Measurements from ENCODE around the gene IL1RAPL2.

IL1RAPL2 gene

DNA sequence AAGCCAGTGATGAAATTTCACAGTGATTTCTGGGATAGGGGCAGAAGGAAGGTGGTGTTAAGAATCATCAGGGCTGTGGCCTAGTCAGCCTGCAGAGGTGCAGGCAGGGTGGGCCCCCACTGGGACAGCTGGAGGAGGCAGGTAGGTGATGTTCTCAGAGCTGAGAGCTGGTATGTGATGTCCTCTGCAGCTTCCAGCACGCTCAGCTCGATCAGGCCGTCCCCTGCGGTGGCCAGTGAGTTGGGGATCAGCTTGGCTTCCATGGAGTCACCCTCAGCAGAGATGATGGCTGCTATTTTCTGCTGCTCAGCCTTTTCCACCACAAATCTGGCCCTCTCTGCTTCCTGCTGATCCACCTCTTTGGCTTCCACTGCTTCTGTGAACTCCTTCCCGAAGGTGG, 81.1 kb downstream of the IL1RAPL2 start:
- H3K9ac ChIP-seq (ENCODE audit: insufficient read length, low read depth): no peak overlapping the region

DNA sequence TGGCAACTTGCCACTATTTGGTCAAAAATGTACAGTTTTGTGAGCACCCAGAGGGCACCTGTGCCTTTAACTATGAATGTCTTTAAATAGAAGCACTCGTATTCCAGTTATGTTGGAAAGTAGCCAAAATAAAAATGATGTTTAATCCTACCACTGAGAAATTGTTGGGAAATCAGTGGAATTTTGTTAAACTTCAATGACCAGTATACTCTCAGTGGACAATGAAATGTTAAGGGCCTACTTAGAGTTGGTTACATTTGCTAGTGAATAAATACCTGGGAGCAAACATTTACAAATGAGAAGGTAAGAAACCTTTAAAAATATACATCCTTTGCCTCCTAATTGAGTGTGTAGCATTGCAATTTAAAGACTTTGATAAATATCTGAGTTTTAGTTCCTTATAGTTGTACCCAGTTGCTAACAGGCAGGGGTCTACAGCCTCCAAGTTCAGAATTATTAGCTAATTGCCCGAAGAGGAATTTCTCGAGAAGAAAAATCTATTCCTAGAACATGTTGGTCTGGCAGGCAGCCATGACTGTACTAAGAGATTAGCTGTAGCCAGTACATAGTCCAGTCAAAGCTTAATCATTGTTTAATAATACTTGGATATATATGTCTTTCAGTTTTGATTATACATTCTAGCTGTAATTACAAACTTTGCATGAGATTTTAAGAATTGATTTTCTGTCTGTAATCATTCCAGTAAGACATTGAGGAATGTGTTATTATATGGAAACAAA, 93.2 kb downstream of the IL1RAPL2 start:
- no peaks in the 10 kb centered on the region for H3K4me1 ChIP-seq (ENCODE audit: insufficient read depth, insufficient read length)
- H3K27me3 ChIP-seq (ENCODE audit: insufficient read depth, insufficient read length): no peaks in the 10 kb centered on the region
- H3K9me3 ChIP-seq (ENCODE audit: insufficient read depth, low read length): no peaks in the 10 kb centered on the region
- H3K36me3 ChIP-seq (ENCODE audit: insufficient read depth, insufficient read length, low read length): no peaks in the 10 kb centered on the region
- H3K9ac ChIP-seq (ENCODE audit: insufficient read length, low read depth): no peak overlapping the region
- DNase-seq (ENCODE audit: low read depth, low spot score): no peak
- TF ChIP-seq ZNF274 (IDR thresholded peaks at IDR 0.05; ENCODE audit: low read depth, low read length) (no peak), SUZ12 (IDR thresholded peaks at IDR 0.05; ENCODE audit: extremely low read depth, insufficient read depth, insufficient read length) (no peak)
- H3K4me3 ChIP-seq (ENCODE audit: insufficient read length, low read depth): no peak overlapping the region

More for the DNA sequence above, 81.1 kb downstream of the IL1RAPL2 start:
- no peaks in the 10 kb centered on the region for H3K36me3 ChIP-seq (ENCODE audit: insufficient read depth, insufficient read length, low read length)
- no peaks in the 10 kb centered on the region for H3K9me3 ChIP-seq (ENCODE audit: insufficient read depth, low read length)
- no peaks in the 10 kb centered on the region for H3K27me3 ChIP-seq (ENCODE audit: insufficient read depth, insufficient read length)
- TF ChIP-seq ZNF274 (IDR thresholded peaks at IDR 0.05; ENCODE audit: low read depth, low read length) (no peak), SUZ12 (IDR thresholded peaks at IDR 0.05; ENCODE audit: extremely low read depth, insufficient read depth, insufficient read length) (no peak), YY1 (IDR thresholded peaks at IDR 0.05; ENCODE audit: insufficient read depth, insufficient read length) (no peak)
- H3K4me3 ChIP-seq (ENCODE audit: insufficient read length, low read depth): no peak overlapping the region
- no peak for DNase-seq (ENCODE audit: low read depth, low spot score)
- H3K4me1 ChIP-seq (ENCODE audit: insufficient read depth, insufficient read length): no peaks in the 10 kb centered on the region

DNA sequence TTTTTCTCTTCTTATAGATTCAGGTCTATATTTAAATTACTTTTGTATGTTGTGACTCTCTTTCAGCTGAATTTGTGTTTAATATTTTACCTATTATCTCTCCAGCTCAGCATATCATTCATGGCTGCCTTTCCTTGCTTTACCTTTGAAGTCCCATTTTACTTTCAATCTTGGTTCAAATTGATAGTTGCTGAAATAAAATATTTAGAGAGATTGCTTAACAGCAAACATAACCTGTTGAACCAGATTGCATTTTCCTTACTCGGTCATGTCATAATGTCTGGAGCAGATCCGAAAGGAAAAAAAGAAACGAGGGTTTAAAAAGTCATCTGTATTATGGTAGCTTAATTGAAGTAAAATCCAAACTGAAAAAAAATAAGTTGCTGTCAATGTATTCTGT, 94.1 kb downstream of the IL1RAPL2 start:
- Histone ChIP-seq H3K36me3 (ENCODE audit: insufficient read depth, insufficient read length, low read length) (no peaks in the 10 kb centered on the region), H3K9ac (ENCODE audit: insufficient read length, low read depth) (no peak overlapping the region), H3K4me3 (ENCODE audit: insufficient read length, low read depth) (no peak overlapping the region), H3K9me3 (ENCODE audit: insufficient read depth, low read length) (no peaks in the 10 kb centered on the region), H3K4me1 (ENCODE audit: insufficient read depth, insufficient read length) (no peaks in the 10 kb centered on the region), H3K27me3 (ENCODE audit: insufficient read depth, insufficient read length) (no peaks in the 10 kb centered on the region)
- no peak for DNase-seq (ENCODE audit: low read depth, low spot score)
- TF ChIP-seq SUZ12 (IDR thresholded peaks at IDR 0.05; ENCODE audit: extremely low read depth, insufficient read depth, insufficient read length): no peak
- TF ChIP-seq YY1 (IDR thresholded peaks at IDR 0.05; ENCODE audit: insufficient read depth, insufficient read length): no peak

DNA sequence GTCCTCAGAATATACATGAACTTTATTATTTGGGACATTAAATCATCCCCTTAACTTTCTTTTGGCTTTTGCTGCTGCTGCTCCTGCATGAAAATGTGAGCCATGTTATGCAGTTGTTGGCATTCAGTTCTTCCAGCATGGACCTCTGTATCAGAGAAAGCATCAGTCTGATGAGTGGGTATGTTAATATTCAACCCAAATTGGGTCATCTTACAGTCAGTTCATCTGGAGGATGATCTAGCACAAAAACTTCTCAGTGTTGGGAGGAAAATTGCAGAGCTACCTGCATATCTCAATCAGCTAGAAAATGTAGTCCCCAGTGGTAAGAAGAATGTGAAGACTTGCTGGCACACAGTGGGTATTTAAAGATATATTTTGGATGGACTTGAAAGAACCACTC, 96.7 kb downstream of the IL1RAPL2 start:
- no peaks in the 10 kb centered on the region for H3K27me3 ChIP-seq (ENCODE audit: insufficient read depth, insufficient read length)
- H3K4me1 ChIP-seq (ENCODE audit: insufficient read depth, insufficient read length): no peaks in the 10 kb centered on the region
- no peak overlapping the region for H3K9ac ChIP-seq (ENCODE audit: insufficient read length, low read depth)
- H3K9me3 ChIP-seq (ENCODE audit: insufficient read depth, low read length): no peaks in the 10 kb centered on the region
- H3K4me3 ChIP-seq (ENCODE audit: insufficient read length, low read depth): no peak overlapping the region
- H3K36me3 ChIP-seq (ENCODE audit: insufficient read depth, insufficient read length, low read length): no peaks in the 10 kb centered on the region
- TF ChIP-seq ZNF274 (IDR thresholded peaks at IDR 0.05; ENCODE audit: low read depth, low read length): no peak
- no peak for TF ChIP-seq SUZ12 (IDR thresholded peaks at IDR 0.05; ENCODE audit: extremely low read depth, insufficient read depth, insufficient read length)
- TF ChIP-seq YY1 (IDR thresholded peaks at IDR 0.05; ENCODE audit: insufficient read depth, insufficient read length): no peak
- DNase-seq (ENCODE audit: low read depth, low spot score): no peak

DNA sequence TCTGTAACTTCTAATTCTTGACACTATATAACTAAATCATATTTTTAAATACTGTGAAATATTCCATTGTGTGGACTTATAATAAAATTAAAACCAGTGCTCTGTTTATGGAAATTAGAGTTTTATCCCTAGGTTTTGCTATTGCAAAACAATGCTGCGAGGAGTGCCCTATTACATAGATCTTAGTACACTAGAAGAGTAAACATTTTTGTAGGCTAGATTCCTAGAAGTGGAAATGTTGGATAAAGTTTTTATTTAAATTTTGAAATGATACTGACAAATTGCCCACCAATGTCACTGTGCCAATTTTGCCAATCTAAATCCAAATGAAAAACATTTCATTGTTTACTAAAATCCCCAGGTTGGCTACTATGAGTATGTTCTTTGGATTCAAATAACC, 99.7 kb downstream of the IL1RAPL2 start:
- H3K9me3 ChIP-seq (ENCODE audit: insufficient read depth, low read length): no peaks in the 10 kb centered on the region
- TF ChIP-seq SUZ12 (IDR thresholded peaks at IDR 0.05; ENCODE audit: extremely low read depth, insufficient read depth, insufficient read length) (no peak), YY1 (IDR thresholded peaks at IDR 0.05; ENCODE audit: insufficient read depth, insufficient read length) (no peak), ZNF274 (IDR thresholded peaks at IDR 0.05; ENCODE audit: low read depth, low read length) (no peak)
- H3K9ac ChIP-seq (ENCODE audit: insufficient read length, low read depth): no peak overlapping the region
- H3K27me3 ChIP-seq (ENCODE audit: insufficient read depth, insufficient read length): no peaks in the 10 kb centered on the region
- H3K36me3 ChIP-seq (ENCODE audit: insufficient read depth, insufficient read length, low read length): no peaks in the 10 kb centered on the region
- no peak overlapping the region for H3K4me3 ChIP-seq (ENCODE audit: insufficient read length, low read depth)
- no peaks in the 10 kb centered on the region for H3K4me1 ChIP-seq (ENCODE audit: insufficient read depth, insufficient read length)
- DNase-seq (ENCODE audit: low read depth, low spot score): no peak

DNA sequence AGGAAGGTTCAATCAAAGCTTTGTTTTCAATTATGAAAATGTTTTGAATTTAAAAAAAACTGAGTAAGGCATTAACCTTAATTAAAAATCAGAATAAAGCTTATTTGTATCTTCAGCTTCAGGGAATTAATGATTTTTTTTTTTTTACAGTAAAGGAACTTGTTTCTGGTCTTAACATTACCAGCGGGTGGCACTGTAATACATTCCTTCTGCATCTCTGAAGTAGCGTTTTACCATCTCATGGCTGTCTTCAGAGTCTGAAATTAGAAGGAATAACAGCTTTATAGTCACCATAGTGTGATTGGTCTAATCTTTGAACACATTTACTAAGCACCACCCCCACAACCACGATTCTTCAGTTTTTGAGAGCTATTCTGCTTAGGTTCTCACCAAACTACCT, 102.6 kb downstream of the IL1RAPL2 start:
- TF ChIP-seq ZNF274 (IDR thresholded peaks at IDR 0.05; ENCODE audit: low read depth, low read length) (no peak), YY1 (IDR thresholded peaks at IDR 0.05; ENCODE audit: insufficient read depth, insufficient read length) (no peak), SUZ12 (IDR thresholded peaks at IDR 0.05; ENCODE audit: extremely low read depth, insufficient read depth, insufficient read length) (no peak)
- H3K36me3 ChIP-seq (ENCODE audit: insufficient read depth, insufficient read length, low read length): no peaks in the 10 kb centered on the region
- H3K9me3 ChIP-seq (ENCODE audit: insufficient read depth, low read length): no peaks in the 10 kb centered on the region
- H3K4me1 ChIP-seq (ENCODE audit: insufficient read depth, insufficient read length): no peaks in the 10 kb centered on the region
- no peak overlapping the region for H3K9ac ChIP-seq (ENCODE audit: insufficient read length, low read depth)
- no peak overlapping the region for H3K4me3 ChIP-seq (ENCODE audit: insufficient read length, low read depth)
- DNase-seq (ENCODE audit: low read depth, low spot score): no peak
- no peaks in the 10 kb centered on the region for H3K27me3 ChIP-seq (ENCODE audit: insufficient read depth, insufficient read length)

DNA sequence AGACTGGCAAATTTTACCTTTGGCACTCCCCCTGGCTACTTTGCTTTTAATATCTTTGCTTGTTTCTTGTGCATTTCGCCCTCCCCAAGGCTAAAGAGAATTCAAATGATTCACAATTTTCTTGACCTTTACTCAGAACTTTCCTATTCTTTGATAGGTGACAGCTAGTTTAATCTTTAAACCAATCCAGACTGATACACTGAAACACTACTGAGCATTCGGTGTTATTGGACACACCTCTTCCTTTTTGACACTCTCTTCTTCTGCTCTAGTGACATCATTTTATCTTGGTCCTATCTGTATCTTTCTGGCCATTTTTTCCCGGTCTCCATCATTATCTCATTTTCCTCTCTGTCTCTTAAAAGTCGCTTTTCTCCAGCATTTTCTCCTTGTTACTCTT, 103.1 kb downstream of the IL1RAPL2 start:
- H3K36me3 ChIP-seq (ENCODE audit: insufficient read depth, insufficient read length, low read length): no peaks in the 10 kb centered on the region
- TF ChIP-seq ZNF274 (IDR thresholded peaks at IDR 0.05; ENCODE audit: low read depth, low read length) (no peak), YY1 (IDR thresholded peaks at IDR 0.05; ENCODE audit: insufficient read depth, insufficient read length) (no peak), SUZ12 (IDR thresholded peaks at IDR 0.05; ENCODE audit: extremely low read depth, insufficient read depth, insufficient read length) (no peak)
- no peaks in the 10 kb centered on the region for H3K4me1 ChIP-seq (ENCODE audit: insufficient read depth, insufficient read length)
- no peak overlapping the region for H3K9ac ChIP-seq (ENCODE audit: insufficient read length, low read depth)
- H3K9me3 ChIP-seq (ENCODE audit: insufficient read depth, low read length): no peaks in the 10 kb centered on the region
- no peak overlapping the region for H3K4me3 ChIP-seq (ENCODE audit: insufficient read length, low read depth)
- no peaks in the 10 kb centered on the region for H3K27me3 ChIP-seq (ENCODE audit: insufficient read depth, insufficient read length)
- DNase-seq (ENCODE audit: low read depth, low spot score): no peak

All from NT2/D1 (cell line).